PC-9 (cell line): ENCODE data around the gene GABRR1.

Source experiments
- EZH2 ChIP-seq: fragments of 200-600 bp; sonication (generic); IDR thresholded peaks from 2 replicates; pipeline ENCODE4 v1.8.0; 2017; ENCODE audit warnings: antibody characterized with exemption, low read depth
- TF ChIP-seq, protein P1 (sequence below): fragments of 200-600 bp; sonication (generic); conservative IDR thresholded peaks from 2 replicates; pipeline ENCODE4 v1.6.1; 2017; ENCODE audit warnings: mixed run types, antibody characterized with exemption, mild to moderate bottlenecking, moderate library complexity

GRCh38 chr6:89250239-89250638 lies 33.1 kb upstream of the GABRR1 start:
- TF ChIP-seq, protein P1, sequence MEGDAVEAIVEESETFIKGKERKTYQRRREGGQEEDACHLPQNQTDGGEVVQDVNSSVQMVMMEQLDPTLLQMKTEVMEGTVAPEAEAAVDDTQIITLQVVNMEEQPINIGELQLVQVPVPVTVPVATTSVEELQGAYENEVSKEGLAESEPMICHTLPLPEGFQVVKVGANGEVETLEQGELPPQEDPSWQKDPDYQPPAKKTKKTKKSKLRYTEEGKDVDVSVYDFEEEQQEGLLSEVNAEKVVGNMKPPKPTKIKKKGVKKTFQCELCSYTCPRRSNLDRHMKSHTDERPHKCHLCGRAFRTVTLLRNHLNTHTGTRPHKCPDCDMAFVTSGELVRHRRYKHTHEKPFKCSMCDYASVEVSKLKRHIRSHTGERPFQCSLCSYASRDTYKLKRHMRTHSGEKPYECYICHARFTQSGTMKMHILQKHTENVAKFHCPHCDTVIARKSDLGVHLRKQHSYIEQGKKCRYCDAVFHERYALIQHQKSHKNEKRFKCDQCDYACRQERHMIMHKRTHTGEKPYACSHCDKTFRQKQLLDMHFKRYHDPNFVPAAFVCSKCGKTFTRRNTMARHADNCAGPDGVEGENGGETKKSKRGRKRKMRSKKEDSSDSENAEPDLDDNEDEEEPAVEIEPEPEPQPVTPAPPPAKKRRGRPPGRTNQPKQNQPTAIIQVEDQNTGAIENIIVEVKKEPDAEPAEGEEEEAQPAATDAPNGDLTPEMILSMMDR = no peak
- no peak for TF ChIP-seq EZH2
